Fibroblast of lung (primary cell): Measurements from ENCODE around the gene CEP164. TPM values are rescaled to one million over a fixed set of nuclear protein-coding genes. Genes with fewer than 3 reads are reported as not detected.

Experiments used
- DNase-seq, 2 donors: peaks; one replicate each; pipeline versions ENCODE4 v3.0.0 to v3.0.0-alpha.2; 2010; ENCODE audit warnings: low read depth in 2 of 2
- H2AFZ ChIP-seq: 2 replicates; pipeline ENCODE4 v1.5.1; 2012; ENCODE audit warnings: low read length, control low read depth, inconsistent platforms
- H3K27ac ChIP-seq: 2 replicates; pipeline ENCODE4 v1.5.1; 2011; ENCODE audit warnings: low read length, control low read depth; ENCODE audit not compliant: insufficient read depth
- H3K27me3 ChIP-seq: 2 replicates; pipeline ENCODE4 v1.5.1; 2011; ENCODE audit warnings: mild to moderate bottlenecking, low read length; ENCODE audit not compliant: control insufficient read depth, insufficient read depth
- H3K36me3 ChIP-seq: 2 replicates; pipeline ENCODE4 v1.5.1; 2011; ENCODE audit warnings: low read length; ENCODE audit not compliant: control insufficient read depth, insufficient read depth
- H3K4me1 ChIP-seq: 2 replicates; pipeline ENCODE4 v1.5.1; 2011; ENCODE audit warnings: low read length; ENCODE audit not compliant: control insufficient read depth, insufficient read depth; ENCODE audit errors: extremely low read depth
- H3K4me2 ChIP-seq: 2 replicates; pipeline ENCODE4 v1.5.1; 2011; ENCODE audit warnings: low read length, control low read depth; ENCODE audit not compliant: insufficient read depth; ENCODE audit errors: extremely low read depth
- H3K4me3 ChIP-seq, 4 experiments: fragments of 200-600 bp in 1 of 4; sonication (generic) in 1 of 4; replicated peaks in 1 of 4; 2 replicates each; pipeline ENCODE4 v1.5.1; 2011 to 2016; ENCODE audit warnings: low read length in 4 of 4, low read depth in 3 of 4, mild to moderate bottlenecking in 3 of 4, control low read depth in 2 of 4, inconsistent platforms in 1 of 4, mixed read lengths in 1 of 4; ENCODE audit not compliant: insufficient read depth in 1 of 4; ENCODE audit errors: control extremely low read depth in 1 of 4
- H3K79me2 ChIP-seq: 2 replicates; pipeline ENCODE4 v1.5.1; 2012; ENCODE audit warnings: mild to moderate bottlenecking, low read length, inconsistent platforms; ENCODE audit not compliant: control insufficient read depth, insufficient read depth
- H3K9ac ChIP-seq: 2 replicates; pipeline ENCODE4 v1.5.1; 2011; ENCODE audit warnings: mild to moderate bottlenecking, low read length, control low read depth; ENCODE audit not compliant: insufficient read depth
- H3K9me3 ChIP-seq: 2 replicates; pipeline ENCODE4 v1.5.1; 2012; ENCODE audit warnings: low read depth, low read length; ENCODE audit not compliant: control insufficient read depth, insufficient read depth
- H4K20me1 ChIP-seq: 2 replicates; pipeline ENCODE4 v1.5.1; 2011; ENCODE audit warnings: low read length; ENCODE audit not compliant: control insufficient read depth, insufficient read depth; ENCODE audit errors: extremely low read depth
- CTCF ChIP-seq, 2 donors: IDR thresholded peaks in 1 of 2; conservative IDR thresholded peaks in 1 of 2; 1 replicate in 1 of 2; 2 replicates in 1 of 2; pipeline ENCODE4 v1.5.1; 2011 to 2012; ENCODE audit warnings: low read length in 2 of 2, control low read depth in 1 of 2, inconsistent platforms in 1 of 2, low read depth in 1 of 2, mild to moderate bottlenecking in 1 of 2
- EZH2 ChIP-seq: IDR thresholded peaks from 2 replicates; pipeline ENCODE4 v1.5.1; 2012; ENCODE audit warnings: low read length, control low read depth, mild to moderate bottlenecking; ENCODE audit errors: missing control alignments
- polyA minus RNA-seq: library from RNA; depleted of rRNA, polyadenylated mRNA; stranded (reverse); fragments of >200 nt; gene quantifications from 2 replicates; pipeline ENCODE4 v1.2.3, GENCODE V29; 2011; ENCODE audit warnings: low replicate concordance
- polyA plus RNA-seq, 2 donors: library from polyadenylated mRNA; depleted of rRNA in 1 of 2; stranded (reverse) in 1 of 2; unstranded in 1 of 2; fragments of >200 nt; gene quantifications; 2 replicates each; pipeline ENCODE4 v1.2.1, GENCODE V29; 2011 to 2012; ENCODE audit warnings: missing spikeins in 1 of 2
- total RNA-seq: library from RNA; depleted of rRNA; stranded (reverse); fragments of >200 nt; gene quantifications from 2 replicates; pipeline ENCODE4 v1.2.1, GENCODE V29; 2014

The CEP164 gene
- total RNA-seq (29.0 and 33.5 TPM in 2 replicates), polyA plus RNA-seq (16.1 and 20.6 TPM in 2 replicates), polyA minus RNA-seq (24.9 and 29.9 TPM in 2 replicates)
- 16.1 and 19.0 TPM in 2 replicates for polyA plus RNA-seq (2012)

GRCh38 chr11:117327567-117328374 lies at the start of gene CEP164:
Gene CEP164, plus strand, starts transcription at chr11:117327854. Its CDS starts 10,733 bp downstream, at chr11:117338587.
- peak within 1 kb of the TSS; percentile 70 to 90 (median 84) for H3K4me3 ChIP-seq
- H3K27me3 ChIP-seq, result no peaks in the 10 kb centered on the region
- peak within 1 kb of the TSS; percentile 97 for H3K9ac ChIP-seq
- peak within 1 kb of the TSS; percentile 94 for H3K27ac ChIP-seq
- no peaks in the 10 kb centered on the region for H3K9me3 ChIP-seq
- peak; percentile 97 to 98 for DNase-seq
- H2AFZ ChIP-seq, result peak within 1 kb of the TSS; percentile 75
- no peaks in the 10 kb centered on the region for H4K20me1 ChIP-seq
- TF ChIP-seq EZH2 (no peak), CTCF (conservative IDR thresholded peaks at IDR 0.05 in 1 of 2, IDR thresholded peaks at IDR 0.05 in 1 of 2; ENCODE audit: low read depth in 1 of 2, low read length in 2 of 2) (no peak)
- H3K36me3 ChIP-seq, result peaks cover 1% of the 10 kb centered on the region
- peaks cover 12% of the 10 kb centered on the region for H3K79me2 ChIP-seq
- H3K4me1 ChIP-seq, result peaks cover 7% of the 10 kb centered on the region
- peak within 1 kb of the TSS; percentile 97 for H3K4me2 ChIP-seq

DNA sequence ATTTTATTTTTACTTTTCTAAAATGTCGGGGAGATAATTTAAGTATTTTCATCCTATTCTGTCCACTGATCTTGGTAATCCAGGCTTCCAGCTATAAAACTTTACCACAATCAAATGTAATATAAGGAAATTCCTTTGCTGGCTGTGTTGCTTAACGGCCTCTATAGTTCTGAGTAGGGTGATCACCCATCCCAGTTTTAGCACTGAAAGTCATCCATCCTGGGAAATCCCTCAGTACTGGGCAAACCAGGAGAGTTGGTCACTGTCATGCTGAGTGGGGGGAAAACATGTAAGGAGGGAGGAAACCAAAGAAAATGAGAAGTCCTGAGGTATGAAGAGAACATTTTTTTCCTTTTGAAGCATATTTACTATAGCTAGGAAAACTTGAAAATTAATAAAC lies 49.3 kb upstream of the CEP164 start:
- H3K4me1 ChIP-seq, result peaks cover 14% of the 10 kb centered on the region
- TF ChIP-seq CTCF (conservative IDR thresholded peaks at IDR 0.05 in 1 of 2, IDR thresholded peaks at IDR 0.05 in 1 of 2; ENCODE audit: low read depth in 1 of 2, low read length in 2 of 2) (no peak), EZH2 (no peak)
- no peak for DNase-seq
- H3K4me2 ChIP-seq, result no peak overlapping the region
- no peaks in the 10 kb centered on the region for H3K27me3 ChIP-seq
- no peak overlapping the region for H3K9ac ChIP-seq
- no peaks in the 10 kb centered on the region for H4K20me1 ChIP-seq
- no peaks in the 10 kb centered on the region for H3K79me2 ChIP-seq
- H3K9me3 ChIP-seq, result no peaks in the 10 kb centered on the region
- no peaks in the 10 kb centered on the region for H3K36me3 ChIP-seq
- H3K27ac ChIP-seq, result no peak overlapping the region
- no peak overlapping the region for H3K4me3 ChIP-seq
- no peak overlapping the region for H2AFZ ChIP-seq

DNA sequence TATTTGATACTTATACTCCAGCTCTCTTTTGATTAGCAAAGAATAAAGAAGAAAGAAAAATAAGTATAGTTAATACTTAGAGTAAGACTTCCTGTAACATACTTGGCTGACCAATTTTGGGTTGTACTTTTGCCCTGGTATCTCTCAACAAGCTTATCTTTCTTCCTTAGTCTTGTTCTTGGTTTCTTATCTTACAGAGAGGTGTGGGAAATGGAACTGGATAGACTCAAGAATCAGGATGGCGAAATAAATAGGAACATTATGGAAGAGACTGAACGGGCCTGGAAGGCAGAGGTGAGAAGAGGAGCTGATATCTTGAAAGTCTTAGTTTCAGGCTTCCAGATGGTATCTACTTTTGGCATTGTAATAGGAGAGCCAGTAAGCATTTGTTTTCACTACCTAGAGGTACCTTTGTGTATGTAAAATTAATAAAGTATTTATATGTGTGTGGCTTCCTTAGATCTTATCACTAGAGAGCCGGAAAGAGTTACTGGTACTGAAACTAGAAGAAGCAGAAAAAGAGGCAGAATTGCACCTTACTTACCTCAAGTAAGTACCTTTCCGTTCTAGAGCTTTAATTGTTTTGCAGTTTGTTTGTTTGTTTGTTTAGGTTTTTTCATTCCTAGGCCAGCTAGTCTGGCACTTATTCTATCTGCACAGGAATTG lies 47.8 kb upstream of the CEP164 start:
- peak in 1 of 2 donors; percentile 21 for DNase-seq
- Histone ChIP-seq H3K4me1 (peaks cover 14% of the 10 kb centered on the region), H3K4me2 (no peak overlapping the region), H3K4me3 (no peak overlapping the region), H3K79me2 (no peaks in the 10 kb centered on the region), H2AFZ (no peak overlapping the region), H4K20me1 (no peaks in the 10 kb centered on the region), H3K27ac (no peak overlapping the region), H3K36me3 (no peaks in the 10 kb centered on the region), H3K9me3 (no peaks in the 10 kb centered on the region), H3K27me3 (no peaks in the 10 kb centered on the region), H3K9ac (no peak overlapping the region)
- TF ChIP-seq EZH2 (no peak), CTCF (conservative IDR thresholded peaks at IDR 0.05 in 1 of 2, IDR thresholded peaks at IDR 0.05 in 1 of 2; ENCODE audit: low read depth in 1 of 2, low read length in 2 of 2) (no peak)
